ENCODE results near the gene OR52B4.

DNA sequence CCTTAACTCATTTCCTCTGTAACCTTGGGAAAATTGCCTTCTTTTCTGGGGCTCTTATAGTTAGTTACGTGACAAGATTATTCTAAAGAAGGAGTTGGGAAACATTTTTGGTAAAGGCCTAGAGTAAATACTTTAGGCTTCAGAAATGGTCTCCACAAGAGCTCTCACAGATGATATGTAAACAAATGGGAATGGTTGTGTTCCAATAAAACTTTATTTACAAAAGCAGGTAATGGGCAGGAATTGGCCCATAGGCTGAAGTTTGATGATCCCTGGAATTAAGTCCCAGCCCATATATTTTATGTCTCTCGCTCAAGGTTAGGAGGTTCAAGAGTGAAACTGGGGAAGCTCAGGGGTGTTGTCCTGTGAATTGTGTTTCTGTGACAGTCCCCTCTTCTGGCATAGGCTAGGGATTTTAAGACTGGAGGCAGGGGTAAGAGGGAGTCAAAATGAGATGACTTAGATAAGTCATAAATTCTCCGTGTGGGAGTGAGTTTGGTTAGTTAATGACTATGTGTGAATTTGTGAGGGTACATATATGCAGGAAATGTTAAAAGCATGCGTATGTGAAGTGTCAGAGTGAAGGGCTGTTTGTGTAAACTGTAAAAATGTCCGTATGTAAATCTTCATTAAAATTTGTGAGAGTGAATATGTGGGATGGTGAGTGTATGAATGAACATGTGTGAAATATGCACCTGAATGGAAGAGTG lies 7.4 kb upstream of the OR52B4 start:
- TF ChIP-seq RAD21 (IDR thresholded peaks at IDR 0.05 in 1 of 2, conservative IDR thresholded peaks at IDR 0.05 in 1 of 2; ENCODE audit: low read depth in 2 of 2, low read length in 2 of 2) (no peak), RNF2 (IDR thresholded peaks at IDR 0.05; ENCODE audit: borderline replicate concordance, low read depth, low read length, missing control alignments, poor library complexity, severe bottlenecking) (no peak), POLR2AphosphoS5 (IDR thresholded peaks at IDR 0.05; ENCODE audit: low read depth, low read length) (no peak), POLR2A (IDR thresholded peaks at IDR 0.05; ENCODE audit: control extremely low read depth in 1 of 2, low read depth in 2 of 2, low read length in 2 of 2) (no peak), EZH2 (IDR thresholded peaks at IDR 0.05; ENCODE audit: low read depth, low read length, severe bottlenecking) (no peak), SUZ12 (IDR thresholded peaks at IDR 0.05; ENCODE audit: low read length) (no peak), ZNF274 (IDR thresholded peaks at IDR 0.05; ENCODE audit: borderline replicate concordance, extremely low read depth, low read length) (no peak), NRF1 (IDR thresholded peaks at IDR 0.05; ENCODE audit: low read depth, low read length) (no peak), POU5F1 (IDR thresholded peaks at IDR 0.05; ENCODE audit: low read depth, low read length) (no peak), ASH2L (IDR thresholded peaks at IDR 0.05; ENCODE audit: low read length) (no peak), KDM1A (IDR thresholded peaks at IDR 0.05; ENCODE audit: borderline replicate concordance, low read length) (no peak)

Data from H1 (cell line).